Embryonic facial prominence (tissue), 1 donor: Measurements from ENCODE around the gene APOC1.
"Not testable (repeated sequence)": the region's sequence is repeated elsewhere in the genome, so short reads cannot be mapped to it uniquely, and the experiment has no call there.

Source experiments
- DNase-seq: peaks from one replicate; pipeline ENCODE4 v3.0.0-alpha.2; 2016; ENCODE audit errors: extremely low spot score

The APOC1 gene

GRCh38 chr19:44889830-44890365 is 24.5 kb upstream of the APOC1 start:
- no peak for DNase-seq

GRCh38 chr19:44890366-44891015 is 23.9 kb upstream of the APOC1 start:
- DNase-seq: peak; percentile 99

DNA sequence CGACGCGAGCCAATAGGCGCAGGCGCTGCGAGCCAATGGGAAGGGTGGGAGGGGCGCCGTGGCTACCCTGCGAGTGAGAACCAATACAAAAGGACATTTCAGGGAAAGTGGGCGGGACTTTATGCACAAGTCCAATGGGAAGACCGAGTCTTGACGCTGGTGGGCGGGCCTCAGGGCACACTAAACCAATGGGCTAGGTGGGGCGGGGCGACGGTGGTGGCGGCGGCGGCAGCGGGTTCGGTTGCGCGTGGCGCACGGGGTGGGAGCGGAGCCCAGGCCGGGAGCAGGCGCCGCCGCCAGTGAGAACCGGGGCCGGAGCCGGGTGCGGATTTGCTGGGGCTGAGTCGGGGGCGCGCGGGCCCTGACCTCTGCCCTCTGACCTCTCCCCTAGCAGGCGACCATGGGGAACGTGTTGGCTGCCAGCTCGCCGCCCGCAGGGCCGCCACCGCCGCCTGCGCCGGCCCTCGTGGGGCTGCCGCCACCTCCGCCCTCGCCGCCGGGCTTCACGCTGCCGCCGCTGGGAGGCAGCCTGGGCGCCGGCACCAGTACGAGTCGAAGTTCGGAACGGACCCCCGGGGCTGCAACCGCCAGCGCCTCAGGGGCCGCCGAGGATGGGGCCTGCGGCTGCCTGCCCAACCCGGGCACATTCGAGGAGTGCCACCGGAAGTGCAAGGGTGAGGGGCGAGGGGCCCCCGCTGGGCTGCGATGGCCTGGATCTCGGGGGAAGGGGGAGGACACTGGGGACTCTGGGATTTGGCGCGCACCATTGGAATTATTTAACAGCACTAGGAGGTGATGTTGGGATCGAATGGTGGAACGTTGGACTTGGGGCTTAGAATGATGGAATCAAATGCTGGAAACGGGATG is 23.2 kb upstream of the APOC1 start, which contains the start of gene TOMM40:
TSS of gene TOMM40 (plus strand) at position 239 of the 867 bp plus-strand sequence. CDS start at position 401, 162 bp downstream.
- no peak for DNase-seq

DNA sequence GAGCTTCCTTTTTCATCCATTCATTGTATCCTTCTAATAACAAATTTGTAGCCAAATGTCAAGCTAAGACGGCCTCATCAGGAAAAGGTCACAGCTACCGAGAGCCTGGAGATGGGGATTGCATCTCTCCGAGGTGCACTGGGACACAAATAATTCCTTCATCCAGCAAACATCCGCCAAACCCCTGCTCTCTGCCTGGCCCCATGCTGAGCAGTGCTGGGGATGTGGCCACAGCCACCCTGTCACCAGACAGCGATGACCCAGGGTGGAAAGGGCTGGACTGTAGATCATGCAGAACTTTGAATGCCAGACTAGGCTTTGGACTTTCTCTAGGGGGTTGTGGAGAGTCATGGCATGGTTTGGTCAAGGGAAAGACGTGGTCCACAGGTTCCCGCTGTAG is 21.5 kb upstream of the APOC1 start:
- DNase-seq: no peak

GRCh38 chr19:44893332-44894051 is 20.9 kb upstream of the APOC1 start:
- no peak for DNase-seq

- DNase-seq: no peak
These were observed 20.4 kb upstream of the APOC1 start for GRCh38 chr19:44894052-44894400.

GRCh38 chr19:44894946-44895345 is 19.5 kb upstream of the APOC1 start:
- no peak for DNase-seq

GRCh38 chr19:44897835-44898234 is 16.6 kb upstream of the APOC1 start:
- DNase-seq: no peak

GRCh38 chr19:44900328-44901244 is 13.8 kb upstream of the APOC1 start:
- DNase-seq: no peak

GRCh38 chr19:44903216-44903601 is 11.2 kb upstream of the APOC1 start:
- no peak for DNase-seq

DNA sequence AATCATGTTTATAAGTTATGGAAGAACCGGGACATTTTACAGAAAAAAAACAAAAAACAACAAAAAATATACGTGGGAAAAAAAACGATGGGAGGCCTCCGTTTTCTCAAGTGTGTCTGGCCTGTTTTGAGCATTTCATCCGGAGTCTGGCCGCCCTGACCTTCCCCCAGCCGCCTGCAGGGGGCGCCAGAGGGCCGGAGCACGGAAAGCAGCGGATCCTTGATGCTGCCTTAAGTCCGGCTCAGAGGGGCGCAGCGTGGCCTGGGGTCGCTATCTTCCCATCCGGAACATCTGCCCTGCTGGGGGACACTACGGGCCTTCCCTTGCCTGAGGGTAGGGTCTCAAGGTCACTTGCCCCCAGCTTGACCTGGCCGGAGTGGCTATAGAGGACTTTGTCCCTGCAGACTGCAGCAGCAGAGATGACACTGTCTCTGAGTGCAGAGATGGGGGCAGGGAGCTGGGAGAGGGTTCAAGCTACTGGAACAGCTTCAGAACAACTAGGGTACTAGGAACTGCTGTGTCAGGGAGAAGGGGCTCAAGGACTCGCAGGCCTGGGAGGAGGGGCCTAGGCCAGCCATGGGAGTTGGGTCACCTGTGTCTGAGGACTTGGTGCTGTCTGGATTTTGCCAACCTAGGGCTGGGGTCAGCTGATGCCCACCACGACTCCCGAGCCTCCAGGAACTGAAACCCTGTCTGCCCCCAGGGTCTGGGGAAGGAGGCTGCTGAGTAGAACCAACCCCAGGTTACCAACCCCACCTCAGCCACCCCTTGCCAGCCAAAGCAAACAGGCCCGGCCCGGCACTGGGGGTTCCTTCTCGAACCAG is 10.6 kb upstream of the APOC1 start:
- no peak for DNase-seq

DNA sequence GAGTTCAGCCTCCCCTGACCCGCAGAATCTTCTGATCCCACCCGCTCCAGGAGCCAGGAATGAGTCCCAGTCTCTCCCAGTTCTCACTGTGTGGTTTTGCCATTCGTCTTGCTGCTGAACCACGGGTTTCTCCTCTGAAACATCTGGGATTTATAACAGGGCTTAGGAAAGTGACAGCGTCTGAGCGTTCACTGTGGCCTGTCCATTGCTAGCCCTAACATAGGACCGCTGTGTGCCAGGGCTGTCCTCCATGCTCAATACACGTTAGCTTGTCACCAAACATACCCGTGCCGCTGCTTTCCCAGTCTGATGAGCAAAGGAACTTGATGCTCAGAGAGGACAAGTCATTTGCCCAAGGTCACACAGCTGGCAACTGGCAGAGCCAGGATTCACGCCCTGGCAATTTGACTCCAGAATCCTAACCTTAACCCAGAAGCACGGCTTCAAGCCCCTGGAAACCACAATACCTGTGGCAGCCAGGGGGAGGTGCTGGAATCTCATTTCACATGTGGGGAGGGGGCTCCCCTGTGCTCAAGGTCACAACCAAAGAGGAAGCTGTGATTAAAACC is 9.9 kb upstream of the APOC1 start:
- DNase-seq: no peak

DNA sequence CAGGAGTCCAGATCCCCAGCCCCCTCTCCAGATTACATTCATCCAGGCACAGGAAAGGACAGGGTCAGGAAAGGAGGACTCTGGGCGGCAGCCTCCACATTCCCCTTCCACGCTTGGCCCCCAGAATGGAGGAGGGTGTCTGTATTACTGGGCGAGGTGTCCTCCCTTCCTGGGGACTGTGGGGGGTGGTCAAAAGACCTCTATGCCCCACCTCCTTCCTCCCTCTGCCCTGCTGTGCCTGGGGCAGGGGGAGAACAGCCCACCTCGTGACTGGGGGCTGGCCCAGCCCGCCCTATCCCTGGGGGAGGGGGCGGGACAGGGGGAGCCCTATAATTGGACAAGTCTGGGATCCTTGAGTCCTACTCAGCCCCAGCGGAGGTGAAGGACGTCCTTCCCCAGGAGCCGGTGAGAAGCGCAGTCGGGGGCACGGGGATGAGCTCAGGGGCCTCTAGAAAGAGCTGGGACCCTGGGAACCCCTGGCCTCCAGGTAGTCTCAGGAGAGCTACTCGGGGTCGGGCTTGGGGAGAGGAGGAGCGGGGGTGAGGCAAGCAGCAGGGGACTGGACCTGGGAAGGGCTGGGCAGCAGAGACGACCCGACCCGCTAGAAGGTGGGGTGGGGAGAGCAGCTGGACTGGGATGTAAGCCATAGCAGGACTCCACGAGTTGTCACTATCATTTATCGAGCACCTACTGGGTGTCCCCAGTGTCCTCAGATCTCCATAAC is 8.8 kb upstream of the APOC1 start, which contains the start of gene APOE:
TSS of gene APOE (plus strand) at position 360 of the 724 bp plus-strand sequence. CDS start 829 bp downstream, outside the sequence.
- no peak for DNase-seq

- DNase-seq: no peak
These were observed 6.8 kb upstream of the APOC1 start for GRCh38 chr19:44907613-44908012.

DNA sequence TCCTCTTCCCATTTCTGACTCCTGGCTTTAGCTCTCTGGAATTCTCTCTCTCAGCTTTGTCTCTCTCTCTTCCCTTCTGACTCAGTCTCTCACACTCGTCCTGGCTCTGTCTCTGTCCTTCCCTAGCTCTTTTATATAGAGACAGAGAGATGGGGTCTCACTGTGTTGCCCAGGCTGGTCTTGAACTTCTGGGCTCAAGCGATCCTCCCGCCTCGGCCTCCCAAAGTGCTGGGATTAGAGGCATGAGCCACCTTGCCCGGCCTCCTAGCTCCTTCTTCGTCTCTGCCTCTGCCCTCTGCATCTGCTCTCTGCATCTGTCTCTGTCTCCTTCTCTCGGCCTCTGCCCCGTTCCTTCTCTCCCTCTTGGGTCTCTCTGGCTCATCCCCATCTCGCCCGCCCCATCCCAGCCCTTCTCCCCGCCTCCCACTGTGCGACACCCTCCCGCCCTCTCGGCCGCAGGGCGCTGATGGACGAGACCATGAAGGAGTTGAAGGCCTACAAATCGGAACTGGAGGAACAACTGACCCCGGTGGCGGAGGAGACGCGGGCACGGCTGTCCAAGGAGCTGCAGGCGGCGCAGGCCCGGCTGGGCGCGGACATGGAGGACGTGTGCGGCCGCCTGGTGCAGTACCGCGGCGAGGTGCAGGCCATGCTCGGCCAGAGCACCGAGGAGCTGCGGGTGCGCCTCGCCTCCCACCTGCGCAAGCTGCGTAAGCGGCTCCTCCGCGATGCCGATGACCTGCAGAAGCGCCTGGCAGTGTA is 6.2 kb upstream of the APOC1 start:
- DNase-seq: no peak

GRCh38 chr19:44908836-44909261 is 5.6 kb upstream of the APOC1 start:
- no peak for DNase-seq

- no peak for DNase-seq
These were observed 4.6 kb upstream of the APOC1 start for GRCh38 chr19:44909775-44910174.

- DNase-seq: not testable (repeated sequence)
These were observed 2.5 kb upstream of the APOC1 start for GRCh38 chr19:44911896-44912295.
